BLaER1 (cell line): ENCODE results near the gene RAB7B.

Experiments
- H3K27ac ChIP-seq: shearing (Covaris generic); formaldehyde crosslinking; 2 replicates; pipeline ENCODE4 v1.8.1; 2022
- H3K27me3 ChIP-seq: shearing (Covaris generic); formaldehyde crosslinking; 2 replicates; pipeline ENCODE4 v1.8.1; 2022
- H3K36me3 ChIP-seq: shearing (Covaris generic); formaldehyde crosslinking; 2 replicates; pipeline ENCODE4 v1.8.1; 2022
- H3K4me1 ChIP-seq: shearing (Covaris generic); formaldehyde crosslinking; 2 replicates; pipeline ENCODE4 v1.8.1; 2022
- H3K4me2 ChIP-seq: shearing (Covaris generic); formaldehyde crosslinking; 2 replicates; pipeline ENCODE4 v1.8.1; 2022
- H3K4me3 ChIP-seq: shearing (Covaris generic); formaldehyde crosslinking; 2 replicates; pipeline ENCODE4 v1.8.1; 2022
- H3K9ac ChIP-seq: shearing (Covaris generic); formaldehyde crosslinking; 2 replicates; pipeline ENCODE4 v1.8.1; 2022
- H3K9me3 ChIP-seq: shearing (Covaris generic); formaldehyde crosslinking; 2 replicates; pipeline ENCODE4 v1.8.1; 2022
- H4K20me1 ChIP-seq: shearing (Covaris generic); formaldehyde crosslinking; 2 replicates; pipeline ENCODE4 v1.8.1; 2022
- Cebpa-rat ChIP-seq: shearing (Covaris generic); IDR thresholded peaks from 2 replicates; pipeline ENCODE4 v1.8.1; 2022

Gene RAB7B

GRCh38 chr1:205976036-205976435, 27.2 kb downstream of the RAB7B start:
- Histone ChIP-seq H3K9ac (peak overlapping the region; percentile 41; the same call in 1 of the 2 replicates), H3K27ac (peak overlapping the region; percentile 53), H3K27me3 (no peaks in the 10 kb centered on the region), H3K9me3 (no peaks in the 10 kb centered on the region), H3K4me1 (peaks cover 52% of the 10 kb centered on the region), H3K4me3 (no peak overlapping the region), H4K20me1 (no peaks in the 10 kb centered on the region), H3K36me3 (no peaks in the 10 kb centered on the region), H3K4me2 (peak overlapping the region; percentile 78)
- TF ChIP-seq Cebpa-rat: no peak

DNA sequence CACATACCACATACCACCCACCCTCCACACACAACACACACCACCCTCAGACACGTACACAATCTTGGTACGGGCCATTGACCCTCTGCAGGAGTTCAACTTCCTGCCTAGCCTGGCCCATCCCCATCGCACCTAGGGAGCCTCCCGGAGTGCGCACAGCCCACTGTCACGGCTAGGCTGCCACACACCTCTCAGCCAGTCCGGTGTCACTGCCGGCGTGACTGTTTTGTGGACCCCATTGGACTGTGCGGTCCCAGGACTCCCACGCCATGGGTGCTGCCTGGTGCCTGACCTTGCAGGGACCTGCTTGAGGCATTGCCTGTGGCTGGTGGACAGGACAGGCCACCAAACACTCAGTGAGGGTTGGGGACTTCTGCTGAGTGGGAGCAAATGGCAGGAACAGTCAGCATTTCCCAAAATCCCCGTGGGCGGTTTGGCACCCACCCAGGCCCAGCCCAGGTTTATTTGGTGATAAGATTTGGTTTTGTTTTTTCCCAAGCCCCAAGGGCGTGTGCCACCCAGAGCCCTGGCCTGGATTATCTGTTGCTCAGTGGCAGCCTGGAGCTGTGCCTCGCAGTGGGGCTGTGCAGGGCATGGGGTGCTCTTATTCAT, 27.7 kb downstream of the RAB7B start:
- no peaks in the 10 kb centered on the region for H3K36me3 ChIP-seq
- H3K27me3 ChIP-seq: no peaks in the 10 kb centered on the region
- no peak for TF ChIP-seq Cebpa-rat
- peak overlapping the region; percentile 78; the same call in 1 of the 2 replicates for H3K4me2 ChIP-seq
- no peaks in the 10 kb centered on the region for H4K20me1 ChIP-seq
- H3K9ac ChIP-seq: no peak overlapping the region; the same call in 1 of the 2 replicates
- no peaks in the 10 kb centered on the region for H3K9me3 ChIP-seq
- H3K4me1 ChIP-seq: peaks cover 57% of the 10 kb centered on the region
- peak overlapping the region; percentile 53 for H3K27ac ChIP-seq
- H3K4me3 ChIP-seq: no peak overlapping the region

DNA sequence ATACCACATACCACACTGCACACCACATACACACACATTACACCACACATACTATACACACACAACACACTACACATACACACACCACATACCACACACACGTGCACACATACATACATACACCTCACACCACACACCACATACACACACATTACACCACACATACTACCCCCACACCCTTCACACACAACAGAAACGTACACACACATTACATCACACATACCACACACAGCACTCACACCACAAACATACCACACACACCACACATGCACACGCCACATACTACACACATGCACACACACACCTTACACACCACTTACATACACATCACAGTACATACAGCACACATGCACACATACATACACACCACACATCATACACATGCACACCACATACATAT, 28.5 kb downstream of the RAB7B start:
- Histone ChIP-seq H3K4me3 (no peak overlapping the region), H3K4me1 (peaks cover 53% of the 10 kb centered on the region), H4K20me1 (no peaks in the 10 kb centered on the region), H3K36me3 (no peaks in the 10 kb centered on the region), H3K27me3 (no peaks in the 10 kb centered on the region), H3K9me3 (no peaks in the 10 kb centered on the region), H3K4me2 (no peak overlapping the region), H3K27ac (no peak overlapping the region), H3K9ac (no peak overlapping the region)
- no peak for TF ChIP-seq Cebpa-rat

DNA sequence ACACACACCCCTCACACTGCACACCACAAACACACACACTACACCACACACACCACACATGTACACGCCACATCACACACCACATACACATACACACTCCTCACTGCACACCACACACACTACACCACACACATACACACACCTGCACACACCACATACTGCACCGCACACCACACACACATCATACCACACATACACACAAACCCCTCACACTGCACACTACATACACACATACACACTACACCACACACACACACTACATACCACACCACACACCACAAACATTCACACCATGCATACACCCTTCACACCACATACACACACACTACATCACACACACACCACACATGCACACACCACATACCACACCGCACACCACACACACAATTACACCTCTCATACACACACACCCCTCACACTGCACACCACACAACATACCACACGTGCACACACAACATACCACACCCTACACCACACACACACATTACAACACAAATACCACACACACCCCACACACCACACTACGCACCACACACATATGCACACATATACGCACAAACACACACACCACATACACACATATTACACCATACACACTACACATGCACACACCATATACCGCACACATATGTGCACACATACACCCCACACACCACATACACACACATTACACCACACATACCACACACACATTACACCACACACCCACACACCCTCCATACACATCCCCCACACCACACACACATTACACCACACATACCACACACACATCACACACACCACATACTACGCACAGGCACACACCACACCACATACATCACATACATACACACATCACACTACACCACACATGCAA, 29.6 kb downstream of the RAB7B start:
- Histone ChIP-seq H3K9me3 (no peaks in the 10 kb centered on the region), H3K9ac (no peak overlapping the region), H3K4me1 (peaks cover 46% of the 10 kb centered on the region), H3K4me3 (no peak overlapping the region), H3K4me2 (no peak overlapping the region), H3K36me3 (no peaks in the 10 kb centered on the region), H3K27me3 (no peaks in the 10 kb centered on the region), H3K27ac (no peak overlapping the region), H4K20me1 (no peaks in the 10 kb centered on the region)
- no peak for TF ChIP-seq Cebpa-rat

- Histone ChIP-seq H3K27ac (0 out of 2 replicates have a peak overlapping the region, but pooled peaks have one; percentile 22), H3K36me3 (no peaks in the 10 kb centered on the region), H3K27me3 (no peaks in the 10 kb centered on the region), H3K9me3 (no peaks in the 10 kb centered on the region), H3K4me2 (no peak overlapping the region), H3K4me1 (peaks cover 54% of the 10 kb centered on the region), H3K9ac (no peak overlapping the region), H3K4me3 (no peak overlapping the region), H4K20me1 (no peaks in the 10 kb centered on the region)
- no peak for TF ChIP-seq Cebpa-rat
Observed at GRCh38 chr1:205972491-205973168, 30.6 kb downstream of the RAB7B start.

DNA sequence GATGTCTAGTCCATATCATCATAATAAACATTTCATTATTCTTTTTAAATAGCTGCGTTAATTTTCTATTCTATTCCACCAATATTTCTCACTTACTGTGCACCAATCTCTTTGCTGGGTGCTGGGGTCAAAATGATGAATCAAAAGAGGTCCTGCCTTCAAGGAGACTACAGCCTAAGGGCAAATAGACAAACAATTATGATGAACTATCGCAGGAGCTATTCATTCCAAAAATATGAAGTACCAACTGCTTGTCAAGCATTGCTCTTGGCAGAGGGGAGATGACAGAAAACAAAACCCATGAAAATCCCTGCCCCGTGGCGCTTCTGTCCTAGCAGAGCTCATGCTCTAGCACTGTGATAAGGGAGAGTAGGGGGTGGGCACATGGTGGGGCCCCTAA, 31.1 kb downstream of the RAB7B start:
- TF ChIP-seq Cebpa-rat: no peak
- Histone ChIP-seq H3K9me3 (no peaks in the 10 kb centered on the region), H3K27ac (0 out of 2 replicates have a peak overlapping the region, but pooled peaks have one; percentile 22), H3K27me3 (no peaks in the 10 kb centered on the region), H3K4me3 (no peak overlapping the region), H3K4me1 (peaks cover 55% of the 10 kb centered on the region), H4K20me1 (no peaks in the 10 kb centered on the region), H3K9ac (no peak overlapping the region), H3K36me3 (no peaks in the 10 kb centered on the region), H3K4me2 (no peak overlapping the region)

GRCh38 chr1:205971082-205971481, 32.1 kb downstream of the RAB7B start:
- 0 out of 2 replicates have a peak overlapping the region, but pooled peaks have one; percentile 36 for H3K27ac ChIP-seq
- TF ChIP-seq Cebpa-rat: no peak
- H3K36me3 ChIP-seq: no peaks in the 10 kb centered on the region
- peak overlapping the region; percentile 63 for H3K4me2 ChIP-seq
- no peaks in the 10 kb centered on the region for H3K27me3 ChIP-seq
- peak overlapping the region; percentile 15; the same call in 1 of the 2 replicates for H3K9ac ChIP-seq
- H3K4me1 ChIP-seq: peaks cover 54% of the 10 kb centered on the region
- H3K9me3 ChIP-seq: no peaks in the 10 kb centered on the region
- no peak overlapping the region for H3K4me3 ChIP-seq
- no peaks in the 10 kb centered on the region for H4K20me1 ChIP-seq

GRCh38 chr1:205970486-205970885, 32.7 kb downstream of the RAB7B start:
- H3K9me3 ChIP-seq: no peaks in the 10 kb centered on the region
- TF ChIP-seq Cebpa-rat: no peak

DNA sequence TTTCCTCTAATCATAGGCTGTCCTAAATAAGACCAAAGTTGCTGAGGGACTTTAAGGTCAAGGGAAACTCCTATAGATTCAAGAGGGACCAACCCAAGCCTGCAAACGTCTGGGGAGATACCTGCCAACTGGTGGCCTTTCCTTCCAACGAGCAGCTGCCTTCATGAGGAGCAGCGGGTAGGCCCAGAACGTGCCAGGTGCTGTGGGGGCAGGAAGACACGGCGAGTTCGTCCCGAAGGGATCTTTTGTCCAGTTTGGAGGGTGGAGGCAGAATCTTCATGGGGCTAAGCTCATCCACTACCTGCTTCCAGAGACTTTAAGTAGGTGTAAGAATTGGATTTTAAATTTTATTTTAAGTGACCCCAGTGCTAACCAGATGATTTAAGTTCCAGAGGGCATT, 34.0 kb downstream of the RAB7B start:
- no peak overlapping the region for H3K4me2 ChIP-seq
- no peaks in the 10 kb centered on the region for H3K27me3 ChIP-seq
- H3K4me3 ChIP-seq: no peak overlapping the region
- no peaks in the 10 kb centered on the region for H3K36me3 ChIP-seq
- peaks cover 65% of the 10 kb centered on the region for H3K4me1 ChIP-seq
- no peak overlapping the region for H3K9ac ChIP-seq
- H3K9me3 ChIP-seq: no peaks in the 10 kb centered on the region
- H3K27ac ChIP-seq: no peak overlapping the region
- no peaks in the 10 kb centered on the region for H4K20me1 ChIP-seq
- no peak for TF ChIP-seq Cebpa-rat

More at GRCh38 chr1:205970486-205970885, 32.7 kb downstream of the RAB7B start:
- no peak overlapping the region for H3K4me3 ChIP-seq
- H3K9ac ChIP-seq: no peak overlapping the region
- peak overlapping the region; percentile 63 for H3K4me2 ChIP-seq
- no peaks in the 10 kb centered on the region for H4K20me1 ChIP-seq
- H3K36me3 ChIP-seq: no peaks in the 10 kb centered on the region
- H3K4me1 ChIP-seq: peaks cover 56% of the 10 kb centered on the region
- no peaks in the 10 kb centered on the region for H3K27me3 ChIP-seq
- 0 out of 2 replicates have a peak overlapping the region, but pooled peaks have one; percentile 36 for H3K27ac ChIP-seq
